CD4-positive, alpha-beta T cell treated with Interleukin-1 beta for 1 hour (primary cell): ENCODE results near the gene PSENEN.

Source experiments
- DNase-seq, 2 donors: peaks; one replicate each; pipeline ENCODE4 v3.0.0-alpha.2; 2020 to 2022

PSENEN gene

GRCh38 chr19:35774274-35775045 lies 29.0 kb downstream of the PSENEN start:
- DNase-seq, result no peak

- no peak for DNase-seq
These were observed 29.5 kb downstream of the PSENEN start for GRCh38 chr19:35775046-35775297.

GRCh38 chr19:35775298-35776101 lies 30.0 kb downstream of the PSENEN start, which contains the start of gene ARHGAP33:
Gene ARHGAP33 (plus strand): TSS chr19:35775564. CDS start chr19:35775659, 95 bp downstream.
- DNase-seq, result peak; percentile 98 to 99

- DNase-seq, result no peak
These were observed 30.8 kb downstream of the PSENEN start for GRCh38 chr19:35776102-35776788.

- no peak for DNase-seq
These were observed 31.8 kb downstream of the PSENEN start for GRCh38 chr19:35777086-35777841.

- no peak for DNase-seq
These were observed 32.5 kb downstream of the PSENEN start for GRCh38 chr19:35777961-35778360.

GRCh38 chr19:35779033-35779432 lies 33.6 kb downstream of the PSENEN start:
- DNase-seq, result no peak

- no peak for DNase-seq
These were observed 34.6 kb downstream of the PSENEN start for GRCh38 chr19:35780058-35780457.

- DNase-seq, result no peak
These were observed 35.3 kb downstream of the PSENEN start for GRCh38 chr19:35780717-35781116.

GRCh38 chr19:35781650-35782049 lies 36.2 kb downstream of the PSENEN start:
- no peak for DNase-seq

- DNase-seq, result no peak
These were observed 37.1 kb downstream of the PSENEN start for GRCh38 chr19:35782589-35782988.

- DNase-seq, result no peak
These were observed 38.3 kb downstream of the PSENEN start for GRCh38 chr19:35783469-35784434.

GRCh38 chr19:35784503-35785338 lies 39.3 kb downstream of the PSENEN start:
- DNase-seq, result no peak

GRCh38 chr19:35785339-35785627 lies 39.8 kb downstream of the PSENEN start:
- no peak for DNase-seq

- no peak for DNase-seq
These were observed 41.1 kb downstream of the PSENEN start for GRCh38 chr19:35786299-35787160.

- no peak for DNase-seq
These were observed 41.9 kb downstream of the PSENEN start for GRCh38 chr19:35787227-35787799.

- DNase-seq, result no peak
These were observed 42.9 kb downstream of the PSENEN start for GRCh38 chr19:35788205-35788960.

GRCh38 chr19:35789195-35789977 lies 43.9 kb downstream of the PSENEN start:
- no peak for DNase-seq
